NCI-H2227 (cell line): Measurements from ENCODE around the gene GTF2A1.
"Not testable (repeated sequence)": the region's sequence is repeated elsewhere in the genome, so short reads cannot be mapped to it uniquely, and the experiment has no call there.

ENCODE experiments used
- DNase-seq: peaks from one replicate; lab custom pipeline; 2025; ENCODE audit not compliant: unreplicated experiment; lab: John Stamatoyannopoulos, UW

GTF2A1 gene

DNA sequence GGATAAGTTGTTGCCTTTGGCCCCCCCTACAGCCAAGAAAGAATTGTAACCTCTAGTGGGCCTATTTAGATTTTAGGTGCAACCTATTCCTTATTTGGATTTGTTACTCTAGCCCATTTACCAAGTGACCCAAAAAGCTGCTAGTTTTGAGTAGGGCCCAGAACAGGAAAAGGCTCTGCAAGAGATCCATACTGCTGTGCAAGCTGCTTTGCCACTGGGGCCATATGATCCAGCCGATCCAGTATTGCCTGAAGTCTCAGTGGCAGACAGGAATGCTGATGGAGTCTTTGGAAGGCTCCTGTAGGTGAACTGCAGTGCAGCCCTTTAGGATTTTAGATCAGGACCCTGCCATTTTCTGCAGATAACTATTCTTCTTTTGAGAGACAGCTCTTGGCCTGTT lies 12.9 kb upstream of the GTF2A1 start:
- DNase-seq, result no peak

DNA sequence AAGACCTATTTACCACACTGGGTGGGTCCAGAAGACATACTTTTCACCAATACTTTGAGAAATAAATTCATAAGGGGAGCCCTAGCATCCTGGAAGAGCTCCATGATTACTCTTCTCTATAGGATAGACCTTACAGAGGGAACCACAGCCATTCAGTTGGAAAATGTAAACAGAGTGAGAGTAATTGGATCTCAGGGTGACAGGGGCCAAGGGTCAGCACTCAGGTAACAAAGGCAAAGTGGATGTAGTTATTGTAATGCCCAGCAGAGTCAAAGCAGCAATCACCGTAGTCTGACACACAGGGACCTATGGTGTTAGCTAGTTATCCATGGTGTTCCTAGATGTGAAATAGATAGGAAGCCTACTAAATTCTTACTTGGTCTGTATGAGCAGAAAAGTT lies 10.8 kb upstream of the GTF2A1 start:
- no peak for DNase-seq

DNA sequence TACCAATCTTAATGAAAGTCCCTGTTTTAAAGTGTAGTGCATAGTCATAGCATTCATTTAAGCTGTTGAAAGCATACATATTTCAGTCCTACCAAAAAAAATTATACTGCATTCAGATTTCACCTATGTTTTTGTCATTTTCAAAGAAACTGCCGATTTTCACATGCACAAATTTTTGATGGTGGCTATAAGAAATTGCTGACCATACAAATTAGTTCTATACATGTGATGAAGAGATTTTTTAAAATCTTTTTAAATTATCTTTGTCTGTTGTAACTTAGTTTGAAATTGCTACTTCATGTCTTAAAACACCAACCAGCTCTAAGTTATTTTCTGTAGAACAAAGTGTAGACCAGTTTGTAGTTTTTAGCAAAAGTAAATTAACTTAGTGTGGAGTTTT lies 3.5 kb upstream of the GTF2A1 start:
- no peak for DNase-seq

DNA sequence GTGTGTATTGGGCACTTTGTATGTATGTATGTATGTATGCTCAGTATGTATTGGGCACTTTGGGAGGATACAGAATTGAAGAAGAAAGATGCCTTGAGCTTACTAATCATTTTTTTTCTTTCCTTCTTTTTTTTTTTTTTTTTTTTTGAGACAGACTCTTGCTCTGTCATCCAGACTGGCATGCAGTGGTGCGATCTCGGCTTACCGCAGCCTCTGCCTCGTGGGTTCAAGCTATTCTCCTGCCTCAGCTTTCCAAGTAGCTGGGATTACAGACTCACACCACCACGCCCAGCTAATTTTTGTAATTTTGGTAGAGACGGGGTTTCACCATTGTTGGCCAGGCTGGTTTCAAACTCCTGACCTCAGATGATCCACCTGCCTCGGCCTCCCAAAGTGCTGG lies 3.0 kb upstream of the GTF2A1 start:
- not testable (repeated sequence) for DNase-seq

DNA sequence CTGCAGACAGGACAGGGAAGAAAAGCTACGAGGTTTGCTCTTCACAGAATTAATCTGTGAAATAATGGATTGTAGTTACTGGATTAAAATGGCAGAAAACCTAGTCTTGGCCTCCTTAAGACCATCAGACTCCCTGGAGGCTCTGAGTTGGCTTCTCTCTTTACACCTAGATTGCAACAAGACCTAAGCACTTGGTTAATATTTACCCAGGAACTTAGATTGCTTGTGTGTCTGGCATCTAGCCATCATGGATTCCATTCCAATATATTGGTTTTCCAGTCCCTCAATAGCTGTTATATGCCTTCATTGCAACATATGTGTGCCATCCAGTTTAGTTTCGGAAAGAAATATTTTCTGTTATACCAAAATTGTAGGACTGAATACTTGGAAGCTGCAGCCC lies 1.9 kb upstream of the GTF2A1 start:
- no peak for DNase-seq

DNA sequence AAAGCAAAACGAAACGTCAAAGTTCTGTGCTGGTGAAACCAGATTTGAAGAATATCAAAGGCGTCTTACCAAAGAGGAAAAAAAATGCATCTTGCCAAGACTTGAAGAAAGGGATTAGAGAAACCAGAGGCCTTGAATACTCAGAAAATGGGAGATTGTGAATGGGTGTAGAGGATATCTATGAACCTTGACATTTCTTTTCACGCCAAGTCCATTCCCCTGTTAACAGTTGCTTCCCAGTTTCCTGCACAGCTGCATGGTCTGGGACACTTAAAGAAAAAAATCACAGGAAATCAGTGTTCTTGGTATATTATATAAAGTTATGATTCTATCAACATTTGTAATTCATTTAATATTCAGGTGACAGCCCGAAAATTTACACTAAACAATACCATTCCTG lies 1.4 kb upstream of the GTF2A1 start:
- no peak for DNase-seq

DNA sequence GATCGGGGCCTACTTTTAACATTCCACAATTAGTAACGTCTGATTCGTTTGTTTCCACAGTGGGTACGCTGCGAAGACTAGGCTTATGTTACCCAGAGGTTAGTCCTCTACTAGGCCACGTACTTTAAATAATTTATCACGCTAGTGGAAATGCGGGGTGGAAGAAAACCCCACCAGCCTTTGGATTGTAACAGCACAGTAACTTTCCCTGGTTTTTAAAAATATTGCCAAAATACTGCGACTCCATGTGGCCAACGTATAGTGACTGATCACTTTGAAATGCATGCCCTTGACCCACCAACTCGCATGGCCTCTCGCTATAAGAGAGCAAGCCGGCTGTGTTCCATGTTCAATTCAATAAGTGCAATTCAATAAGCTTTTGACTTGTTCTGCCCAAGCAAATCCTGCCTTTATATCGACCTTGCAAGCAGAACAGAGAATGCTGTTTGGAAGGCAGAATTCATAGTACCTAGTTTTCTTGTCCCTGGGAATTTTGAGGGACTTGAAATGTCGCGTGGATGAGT lies 882 bp upstream of the GTF2A1 start:
- DNase-seq, result peak; percentile 49

DNA sequence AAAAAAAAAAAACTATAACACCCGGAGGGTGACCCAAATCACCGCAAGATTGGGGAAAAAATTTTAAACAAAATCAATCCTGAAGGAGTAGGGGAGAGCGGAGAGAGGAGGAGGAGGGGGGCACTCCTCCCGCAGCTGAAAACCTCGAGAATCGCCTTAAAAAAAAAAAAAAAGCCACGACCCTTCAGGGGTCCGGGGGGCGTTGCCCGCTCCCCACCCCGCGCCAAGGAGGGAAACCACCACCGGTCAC lies 254 bp downstream of the GTF2A1 start:
- no peak for DNase-seq

DNA sequence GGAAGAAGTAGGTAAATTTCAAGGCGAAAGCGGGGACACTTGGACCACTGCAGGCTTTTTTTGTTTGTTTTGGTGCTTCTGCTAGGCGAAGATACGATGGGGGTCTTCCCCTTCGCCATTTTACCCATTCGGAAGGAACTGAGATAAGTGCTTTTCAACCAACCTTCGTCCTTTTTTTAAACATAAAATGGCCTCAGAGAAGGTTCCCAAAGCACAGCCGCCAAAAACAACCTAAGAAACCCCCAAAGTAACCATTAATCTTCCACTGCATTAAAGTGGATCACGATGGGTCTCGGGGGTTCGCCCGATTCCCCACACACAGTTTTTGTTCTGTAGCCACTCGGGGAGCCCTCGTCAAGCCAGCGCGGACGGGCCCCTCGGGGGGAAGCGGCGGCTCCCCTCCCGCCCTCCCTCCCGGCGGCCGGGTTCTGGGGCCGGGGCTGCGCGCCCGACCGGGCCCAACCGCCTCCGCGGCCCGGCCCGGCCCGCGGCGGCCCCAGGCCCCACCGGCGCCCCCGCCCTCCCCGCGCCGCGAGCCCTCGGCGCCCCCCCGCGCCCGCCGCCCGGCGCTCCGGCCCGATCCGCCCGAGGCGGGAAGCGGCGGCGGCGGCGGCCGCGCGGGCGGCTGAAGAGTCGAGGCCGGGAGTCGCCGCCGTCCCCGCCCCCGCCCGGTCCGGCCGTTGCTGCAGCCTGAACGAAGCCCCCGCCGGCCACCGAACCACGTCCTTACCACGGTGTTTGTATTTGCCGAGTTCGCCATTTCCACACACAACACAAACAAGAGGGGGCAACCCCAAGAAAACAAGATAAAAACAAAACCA lies 790 bp downstream of the GTF2A1 start:
- DNase-seq, result peak; percentile 62

DNA sequence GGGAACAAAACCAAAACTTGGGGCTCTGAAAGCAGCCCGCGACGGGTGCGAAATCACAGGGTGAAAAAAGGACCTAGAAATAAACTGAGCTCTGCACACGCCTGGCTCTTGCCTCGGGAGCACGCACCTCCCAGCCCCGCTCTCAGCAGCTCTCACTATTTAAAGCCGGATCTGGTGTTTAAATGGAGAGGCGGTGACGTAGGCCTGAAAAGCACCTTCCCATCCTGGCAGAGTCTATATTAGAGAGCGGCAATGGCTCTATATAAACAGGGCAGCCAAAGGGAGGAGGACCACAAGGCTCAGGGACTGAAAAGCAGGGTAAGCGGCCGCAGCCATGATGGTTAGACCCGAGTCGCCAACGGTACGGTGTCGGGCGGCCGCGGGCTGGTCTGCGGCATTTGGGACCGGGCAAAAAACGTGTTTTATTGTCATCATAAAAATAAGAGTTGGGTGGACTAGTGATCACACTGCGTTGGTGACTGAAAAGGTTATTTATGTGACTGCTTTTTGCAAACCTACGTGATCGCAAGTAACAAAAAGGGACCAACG lies 1.5 kb downstream of the GTF2A1 start:
- DNase-seq, result peak; percentile 98

DNA sequence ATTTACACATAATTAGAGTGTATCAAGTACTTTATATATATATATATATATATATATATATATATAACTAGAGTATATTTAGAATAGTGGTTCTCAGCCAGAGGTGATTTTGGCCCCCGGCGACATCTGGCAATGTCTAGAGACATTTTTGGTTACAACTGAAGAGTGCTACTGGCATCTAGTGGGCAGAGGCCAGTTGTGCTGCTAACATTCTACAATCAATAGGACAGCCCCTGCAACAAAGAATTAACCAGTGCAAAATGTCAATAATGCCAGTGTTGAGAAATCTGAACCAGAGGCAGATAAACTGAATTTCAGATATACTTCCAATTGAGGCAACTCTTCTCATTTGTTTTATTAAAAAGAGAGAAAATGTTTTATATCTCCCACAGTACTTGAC lies 8.9 kb downstream of the GTF2A1 start:
- peak; percentile 30 for DNase-seq

DNA sequence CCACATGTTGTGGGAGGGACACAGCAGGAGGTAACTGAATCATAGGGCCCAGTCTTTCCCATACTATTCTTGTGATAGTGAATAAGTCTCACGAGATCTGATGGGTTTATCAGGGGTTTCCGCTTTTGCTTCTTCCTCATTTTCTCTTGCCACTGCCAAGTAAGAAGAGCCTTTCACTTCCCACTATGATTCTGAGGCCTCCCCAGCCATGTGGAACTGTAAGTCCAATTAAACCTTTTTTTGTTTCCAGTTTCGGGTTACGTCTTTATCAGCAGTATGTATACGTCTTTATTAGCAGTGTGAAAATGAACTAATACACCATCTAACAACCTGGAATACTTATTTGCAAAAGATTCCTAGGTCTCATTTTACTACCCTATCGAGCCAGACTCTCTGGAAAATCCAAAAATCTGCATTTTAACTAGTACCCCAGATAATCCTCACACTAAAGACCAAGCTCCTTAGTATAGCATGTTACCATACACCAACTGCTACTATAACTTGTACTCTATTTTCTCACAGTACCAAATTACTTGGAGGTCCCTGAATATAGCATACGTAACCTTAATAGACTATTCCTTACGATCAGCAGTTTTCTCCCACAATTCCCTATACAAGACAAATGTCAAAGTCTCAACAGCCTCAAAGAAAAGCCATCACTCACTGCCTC lies 11.5 kb downstream of the GTF2A1 start:
- no peak for DNase-seq

DNA sequence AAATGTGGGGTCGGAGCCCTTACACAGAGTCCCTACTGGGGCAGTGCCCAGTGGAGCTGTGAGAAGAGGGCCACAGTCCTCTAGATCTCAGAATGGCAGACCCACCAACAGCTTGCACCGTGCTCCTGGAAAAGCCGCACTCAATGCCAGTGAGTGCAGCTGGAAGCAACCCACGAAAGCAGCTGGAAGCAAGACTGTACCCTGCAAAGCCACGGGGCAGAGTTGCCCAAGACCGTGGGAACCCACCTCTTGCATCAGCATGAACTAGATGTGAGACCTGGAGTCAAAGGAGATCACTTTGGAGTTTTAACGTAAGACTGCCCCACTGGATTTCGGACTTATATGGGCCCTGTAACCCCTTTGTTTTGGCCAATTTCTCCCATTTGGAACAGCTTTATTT lies 12.3 kb downstream of the GTF2A1 start:
- DNase-seq, result no peak

DNA sequence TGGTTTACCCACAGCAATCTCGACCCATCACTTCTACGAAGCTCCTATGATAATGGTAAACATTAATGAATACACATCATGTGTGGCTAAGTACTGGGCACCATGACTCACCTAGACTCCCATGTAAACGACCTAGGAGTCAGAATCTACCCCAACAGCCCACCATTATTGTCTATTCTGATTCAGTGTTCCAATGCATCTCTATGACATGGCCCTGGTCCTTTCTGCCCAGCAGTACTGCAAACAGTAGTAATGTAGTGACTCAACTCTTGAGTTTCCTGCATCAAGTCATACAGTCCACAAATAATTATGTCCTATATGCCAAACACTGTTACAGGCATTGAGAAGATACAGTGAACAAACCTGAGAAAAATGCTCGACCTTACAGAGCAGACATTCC lies 14.6 kb downstream of the GTF2A1 start:
- DNase-seq, result no peak

DNA sequence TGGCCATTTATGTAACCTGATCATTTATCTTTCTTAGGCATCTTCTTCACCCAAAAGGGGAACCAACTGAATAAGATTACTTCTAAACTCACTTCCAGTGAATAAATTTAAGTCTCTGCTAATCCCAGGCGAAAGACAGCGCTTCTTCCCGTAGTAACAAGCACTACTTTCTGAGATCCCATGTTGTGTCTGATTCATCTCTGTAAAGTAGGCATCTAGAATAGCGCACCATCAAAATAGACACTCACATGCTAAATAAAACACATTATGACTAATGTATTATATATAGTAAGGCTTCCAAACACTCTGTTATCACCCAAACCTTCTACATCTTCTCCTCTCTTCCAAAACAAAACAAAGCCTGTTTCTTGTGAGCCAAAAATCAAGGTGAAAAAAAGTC lies 15.1 kb downstream of the GTF2A1 start:
- no peak for DNase-seq

DNA sequence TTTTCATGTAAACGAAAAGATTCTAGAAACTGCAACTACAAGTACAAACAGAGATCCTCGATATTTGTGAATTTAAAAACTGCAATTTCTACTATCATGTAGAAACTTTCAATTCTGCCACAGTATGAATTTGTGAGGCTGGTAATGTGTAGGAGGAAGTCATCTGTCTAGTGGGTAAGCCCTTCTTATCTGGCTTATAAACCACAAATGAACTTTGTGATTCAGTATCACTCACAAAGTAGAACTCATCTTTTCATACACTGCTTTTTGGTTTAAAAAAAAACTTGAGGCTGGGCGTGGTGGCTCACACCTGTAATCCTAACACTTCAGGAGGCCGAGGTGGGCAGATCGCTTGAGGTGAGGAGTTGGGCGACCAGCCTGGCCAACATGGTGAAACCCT lies 20.7 kb downstream of the GTF2A1 start:
- no peak for DNase-seq

DNA sequence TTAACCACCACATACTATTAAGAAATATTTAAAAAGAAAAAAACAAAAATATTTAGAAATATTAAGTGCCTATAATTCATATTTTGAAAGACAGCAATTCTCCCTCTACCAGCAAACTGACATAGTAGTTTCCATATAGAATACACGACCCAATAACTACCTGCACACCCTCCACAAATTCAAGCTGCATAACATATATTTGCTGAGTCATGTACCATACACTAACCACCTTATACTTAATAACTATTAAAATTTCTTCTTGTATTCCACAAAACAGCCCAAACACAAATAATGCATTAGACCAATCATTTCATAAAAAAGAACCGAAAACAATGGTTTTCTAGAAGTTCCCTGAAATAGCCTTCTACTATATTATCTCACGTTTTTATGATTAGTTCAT lies 21.7 kb downstream of the GTF2A1 start:
- DNase-seq, result no peak

DNA sequence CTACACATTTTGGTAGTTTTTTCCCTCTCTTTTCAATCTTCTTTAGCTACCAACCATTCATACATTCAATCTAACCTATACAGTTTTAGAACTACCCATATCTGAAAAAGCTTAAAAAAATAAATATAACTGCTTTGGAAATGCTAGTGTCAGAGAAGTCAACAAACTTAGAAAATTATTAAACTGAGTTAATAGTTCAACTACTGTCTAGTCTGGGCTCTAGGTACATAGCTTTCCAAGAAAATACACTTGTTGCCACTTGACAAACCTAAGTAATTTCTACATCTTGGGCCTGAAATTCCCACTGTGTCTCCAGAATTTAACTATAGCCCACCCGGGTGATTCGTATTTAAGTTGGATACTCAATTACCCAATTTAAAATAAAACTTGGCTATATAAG lies 22.1 kb downstream of the GTF2A1 start:
- no peak for DNase-seq

DNA sequence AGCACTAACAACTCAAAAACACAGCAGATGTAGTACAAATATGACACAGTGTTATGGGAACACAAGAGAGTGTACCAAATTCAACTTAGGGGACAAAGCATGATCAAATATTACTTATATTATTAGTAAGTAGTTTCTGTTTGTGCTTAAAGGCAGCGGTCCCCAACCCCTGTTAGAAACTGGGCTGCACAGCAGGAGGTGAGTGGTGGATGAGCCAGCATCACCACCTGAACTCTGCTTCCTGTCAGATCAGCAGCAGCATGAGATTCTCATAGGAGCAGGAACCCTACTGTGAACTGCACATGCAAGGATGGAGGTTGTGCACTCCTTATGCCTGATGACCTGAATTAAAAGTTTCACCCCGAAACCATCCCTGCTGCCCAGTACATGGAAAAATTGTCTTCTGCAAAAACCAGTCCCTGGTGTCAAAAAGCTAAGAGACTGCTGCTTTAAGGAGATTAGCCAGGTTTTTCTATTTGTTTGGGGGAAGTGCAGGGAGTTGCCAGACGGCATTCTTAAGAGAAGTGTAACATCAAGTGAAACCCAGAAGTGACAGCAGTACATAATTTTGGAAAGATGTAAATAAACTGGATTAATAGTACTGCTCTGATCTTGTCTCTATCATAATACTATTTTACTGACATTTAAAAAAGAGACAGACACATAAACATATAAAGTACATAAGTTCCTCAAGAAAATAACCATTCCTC lies 26.7 kb downstream of the GTF2A1 start:
- no peak for DNase-seq

DNA sequence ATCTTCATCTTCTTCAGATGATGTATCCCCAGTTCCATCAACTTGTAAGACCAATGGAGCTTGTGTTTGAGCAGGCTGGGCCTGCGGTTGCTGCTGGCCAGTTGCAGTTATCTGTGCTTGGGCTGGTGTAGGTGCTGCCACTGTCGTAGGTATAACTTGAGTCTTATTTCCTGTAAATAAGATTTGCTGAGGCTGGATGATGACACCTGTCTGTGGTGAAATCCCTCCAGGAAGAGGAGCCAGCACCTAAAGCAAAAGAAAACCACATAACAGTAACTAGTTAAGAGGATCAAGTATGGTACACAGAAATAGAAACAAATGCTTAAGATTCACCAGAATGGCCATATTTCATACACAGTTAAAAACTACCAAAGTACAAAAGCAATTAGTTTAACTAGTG lies 28.2 kb downstream of the GTF2A1 start:
- DNase-seq, result no peak

DNA sequence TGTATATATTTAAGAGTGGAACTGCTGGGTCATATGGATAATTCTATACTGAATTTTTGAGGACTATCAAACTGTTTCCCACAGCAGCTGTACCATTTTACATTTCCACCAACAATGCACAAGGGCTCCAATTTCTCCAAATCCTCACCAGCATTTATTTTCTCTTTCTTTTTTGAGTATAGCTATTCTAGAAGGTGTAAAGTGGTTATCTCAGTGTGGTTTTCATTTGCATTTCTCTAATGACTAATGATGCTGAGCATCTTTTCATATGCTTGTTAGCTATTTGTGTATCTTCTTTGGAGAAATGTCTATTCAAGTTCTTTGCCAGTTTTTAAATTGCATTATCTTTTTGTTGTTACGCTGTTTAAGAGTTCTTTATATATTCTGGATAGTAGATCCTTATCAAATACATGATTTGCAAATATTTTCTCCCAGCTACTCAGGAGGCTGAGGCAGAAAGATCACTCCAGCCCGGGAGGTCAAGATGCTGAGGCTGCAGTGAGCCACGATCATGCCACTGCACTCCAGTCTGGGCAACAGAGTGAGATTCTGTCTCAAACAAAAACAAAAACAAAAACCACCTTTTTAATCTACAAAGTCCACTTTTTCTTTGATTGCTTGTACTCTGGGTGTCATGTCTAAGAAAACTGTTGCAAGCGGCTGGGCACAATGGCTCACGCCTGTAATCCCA lies 32.8 kb downstream of the GTF2A1 start:
- no peak for DNase-seq
